ENCODE results near the gene SNX30. TPM values are rescaled to one million over a fixed set of nuclear protein-coding genes. Genes with fewer than 3 reads are reported as not detected.

SNX30 gene
- total RNA-seq, 1 experiment from 2014 or later: 6.4 TPM

- ChIA-PET CTCF (no interaction called here), POLR2A (ENCODE audit: unreplicated experiment) (no interaction called here)
- Histone ChIP-seq H3K27ac (ENCODE audit: low read length) (no peak overlapping the region), H2AFZ (ENCODE audit: low read length) (no peak overlapping the region), H3K79me2 (ENCODE audit: low read length) (no peaks in the 10 kb centered on the region), H3K27me3 (ENCODE audit: low read length) (no peaks in the 10 kb centered on the region), H3K9ac (ENCODE audit: low read length) (no peak overlapping the region), H3K36me3 (ENCODE audit: low read depth, low read length) (no peaks in the 10 kb centered on the region), H3K9me3 (ENCODE audit: low read length) (no peaks in the 10 kb centered on the region), H3K4me1 (ENCODE audit: insufficient read depth, low read length) (no peaks in the 10 kb centered on the region), H4K20me1 (ENCODE audit: low read length) (no peaks in the 10 kb centered on the region), H3K4me2 (ENCODE audit: low read length) (no peak overlapping the region), H3K4me3 (ENCODE audit: low read length) (no peak overlapping the region), H3F3A (ENCODE audit: low read length, unreplicated experiment) (no peaks in the 10 kb centered on the region), H3K9me2 (replicated peaks; ENCODE audit: low read length) (no peaks in the 10 kb centered on the region)
- ATAC-seq (no peak), DNase-seq (no peak)
- no peak for TF ChIP-seq CTCF (conservative IDR thresholded peaks at IDR 0.05; ENCODE audit: low read depth, low read length)
- TF ChIP-seq EZH2 (IDR thresholded peaks at IDR 0.05; ENCODE audit: low read length, unreplicated experiment): no peak
- TF ChIP-seq EZH2phosphoT487 (IDR thresholded peaks at IDR 0.05; ENCODE audit: borderline replicate concordance, low read length): no peak
- intact Hi-C loops (cut with micrococcal nuclease): no loop called here
- no TSS peak for BruUV-seq (replicated peaks)
These were observed 14.7 kb downstream of the SNX30 start for GRCh38 chr9:112765281-112765680.

- H3K9me2 ChIP-seq (replicated peaks; ENCODE audit: low read length): no peaks in the 10 kb centered on the region
- intact Hi-C loops (cut with micrococcal nuclease): no loop called here
- CTCF ChIA-PET: no interaction called here
- ATAC-seq (no peak), DNase-seq (no peak)
- TF ChIP-seq CTCF (conservative IDR thresholded peaks at IDR 0.05; ENCODE audit: low read depth, low read length) (no peak), EZH2 (IDR thresholded peaks at IDR 0.05; ENCODE audit: low read length, unreplicated experiment) (no peak), EZH2phosphoT487 (IDR thresholded peaks at IDR 0.05; ENCODE audit: borderline replicate concordance, low read length) (no peak)
- no peaks in the 10 kb centered on the region for H4K20me1 ChIP-seq (ENCODE audit: low read length)
- H3K9ac ChIP-seq (ENCODE audit: low read length): no peak overlapping the region
- H3K36me3 ChIP-seq (ENCODE audit: low read depth, low read length): no peaks in the 10 kb centered on the region
- H3K79me2 ChIP-seq (ENCODE audit: low read length): no peaks in the 10 kb centered on the region
- H3K4me1 ChIP-seq (ENCODE audit: insufficient read depth, low read length): no peaks in the 10 kb centered on the region
- no peaks in the 10 kb centered on the region for H3K9me3 ChIP-seq (ENCODE audit: low read length)
- no TSS peak for BruUV-seq (replicated peaks)
- H3K4me2 ChIP-seq (ENCODE audit: low read length): no peak overlapping the region
- POLR2A ChIA-PET (ENCODE audit: unreplicated experiment): no interaction called here
- no peaks in the 10 kb centered on the region for H3F3A ChIP-seq (ENCODE audit: low read length, unreplicated experiment)
- H2AFZ ChIP-seq (ENCODE audit: low read length): no peak overlapping the region
- no peak overlapping the region for H3K4me3 ChIP-seq (ENCODE audit: low read length)
- no peaks in the 10 kb centered on the region for H3K27me3 ChIP-seq (ENCODE audit: low read length)
- no peak overlapping the region for H3K27ac ChIP-seq (ENCODE audit: low read length)
These were observed 21.0 kb downstream of the SNX30 start for GRCh38 chr9:112771359-112772214.

GRCh38 chr9:112772215-112772509, 21.6 kb downstream of the SNX30 start:
- no peak for ATAC-seq
- BruUV-seq (replicated peaks): no TSS peak
- DNase-seq: no peak
- H3K27ac ChIP-seq (ENCODE audit: low read length): no peak overlapping the region
- no peaks in the 10 kb centered on the region for H3K9me2 ChIP-seq (replicated peaks; ENCODE audit: low read length)
- ChIA-PET POLR2A (ENCODE audit: unreplicated experiment) (no interaction called here), CTCF (no interaction called here)
- no peaks in the 10 kb centered on the region for H3K9me3 ChIP-seq (ENCODE audit: low read length)
- no peak overlapping the region for H2AFZ ChIP-seq (ENCODE audit: low read length)
- no peaks in the 10 kb centered on the region for H3F3A ChIP-seq (ENCODE audit: low read length, unreplicated experiment)
- H4K20me1 ChIP-seq (ENCODE audit: low read length): no peaks in the 10 kb centered on the region
- H3K4me1 ChIP-seq (ENCODE audit: insufficient read depth, low read length): no peaks in the 10 kb centered on the region
- no peak overlapping the region for H3K4me2 ChIP-seq (ENCODE audit: low read length)
- no peak overlapping the region for H3K4me3 ChIP-seq (ENCODE audit: low read length)
- no peaks in the 10 kb centered on the region for H3K27me3 ChIP-seq (ENCODE audit: low read length)
- intact Hi-C loops (cut with micrococcal nuclease): no loop called here
- no peak overlapping the region for H3K9ac ChIP-seq (ENCODE audit: low read length)
- H3K36me3 ChIP-seq (ENCODE audit: low read depth, low read length): no peaks in the 10 kb centered on the region
- no peaks in the 10 kb centered on the region for H3K79me2 ChIP-seq (ENCODE audit: low read length)
- no peak for TF ChIP-seq EZH2 (IDR thresholded peaks at IDR 0.05; ENCODE audit: low read length, unreplicated experiment)
- no peak for TF ChIP-seq CTCF (conservative IDR thresholded peaks at IDR 0.05; ENCODE audit: low read depth, low read length)
- TF ChIP-seq EZH2phosphoT487 (IDR thresholded peaks at IDR 0.05; ENCODE audit: borderline replicate concordance, low read length): no peak
